Motor neuron (in vitro differentiated cells): ENCODE results near the gene BSPH1. TPM values are rescaled to one million over a fixed set of nuclear protein-coding genes. Genes with fewer than 3 reads are reported as not detected.
A peak's percentile ranks its signal among the peaks of the same experiment; 100 is the strongest.
"Not testable (repeated sequence)": the region's sequence is repeated elsewhere in the genome, so short reads cannot be mapped to it uniquely, and the experiment has no call there.

ENCODE experiments used
- ATAC-seq, 8 experiments: fragments of 200-7000 bp; cut with Tn5 transposase; replicated peaks in 6 of 8; 2 replicates each; pipeline ENCODE4 v1.8.0; 2021; ENCODE audit warnings: mild to moderate bottlenecking in 8 of 8, moderate library complexity in 8 of 8
- H3K27ac ChIP-seq, 2 donors: fragments of 250-450 bp; sonication (Bioruptor Pico); 2 replicates each; pipeline ENCODE4 v1.9.0; 2021; ENCODE audit warnings: antibody characterized with exemption in 2 of 2, mild to moderate bottlenecking in 2 of 2, moderate library complexity in 1 of 2
- H3K4me1 ChIP-seq, 2 donors: fragments of 250-450 bp; sonication (Bioruptor Pico); replicated peaks in 1 of 2; 2 replicates each; pipeline ENCODE4 v1.6.1; 2021; ENCODE audit warnings: antibody characterized with exemption in 2 of 2, mild to moderate bottlenecking in 2 of 2, moderate library complexity in 1 of 2
- H3K4me3 ChIP-seq, 5 donors: fragments of 250-450 bp; sonication (Bioruptor Pico); 2 replicates each; pipeline ENCODE4 v1.9.0; 2021; ENCODE audit warnings: antibody characterized with exemption in 5 of 5, mild to moderate bottlenecking in 5 of 5, moderate library complexity in 4 of 5
- WGBS, 10 experiments: fragments of 450-650 bp; shearing (Covaris generic); methylation state at CpG; one replicate each; pipeline ENCODE4 v1.0.0; 2022; 5-methylcytosine and 5-hydroxymethylcytosine counted together
- in situ Hi-C, 9 experiments: fragments of 400-800 bp; cut with MboI; loops; one replicate each; pipeline ENCODE4 v1.15.0; 2021; ENCODE audit warnings: low sequenced_read_pairs in 9 of 9, low pct_unique_long_range_greater_than_20kb in 2 of 9; ENCODE audit not compliant: unreplicated experiment in 9 of 9
- total RNA-seq, 8 experiments: library from RNA; unstranded; fragments of 300-600 nt; gene quantifications; 2 replicates each; pipeline versions ENCODE4 v1.2.3 to v1.2.4, GENCODE V29; 2022

BSPH1 gene
- total RNA-seq, 8 experiments from 2014 or later: not detected

- no peak overlapping the region for H3K4me3 ChIP-seq
- H3K27ac ChIP-seq: no peak overlapping the region
- in situ Hi-C loops: no loop called here
- WGBS, 10 experiments: 59 to 96% (median 92%) methylated on average over 1 to 6 of the region's 6 CpGs; no CpG with 5 or more reads in 4 of the 10 experiments
- ATAC-seq: no peak
- peaks cover 0 to 10% of the 10 kb centered on the region in 2 donors for H3K4me1 ChIP-seq
Measured at GRCh38 chr19:47998800-47999199, 6.8 kb upstream of the BSPH1 start.

GRCh38 chr19:47996230-47996727 is 4.3 kb upstream of the BSPH1 start:
- in situ Hi-C loops: no loop called here
- WGBS, 10 experiments: 0 to 100% (median 26%) methylated on average over 1 of the region's 1 CpG; no CpG with 5 or more reads in 2 of the 10 experiments
- no peak overlapping the region for H3K4me3 ChIP-seq
- no peak overlapping the region for H3K27ac ChIP-seq
- no peak for ATAC-seq
- H3K4me1 ChIP-seq: peaks cover 0 to 10% of the 10 kb centered on the region in 2 donors

GRCh38 chr19:47994209-47994802 is 2.3 kb upstream of the BSPH1 start, which contains the start of gene ELSPBP1:
Gene ELSPBP1, plus strand, starts transcription at chr19:47994632. Its CDS starts 14,036 bp downstream, at chr19:48008668.
- 5 to 100% (median 26%) methylated on average over 1 to 4 of the region's 5 CpGs; no CpG with 5 or more reads in 2 of the 10 experiments for WGBS, 10 experiments
- Histone ChIP-seq H3K4me1 (peaks cover 0 to 10% of the 10 kb centered on the region in 2 donors), H3K4me3 (no peak within 1 kb of the TSS), H3K27ac (peak within 1 kb of the TSS in 1 of 2 donors; percentile 42)
- ATAC-seq: peak in 7 of 8 experiments; percentile 23 to 100 (median 90)
- in situ Hi-C loops: no loop called here

GRCh38 chr19:47991191-47991808 is 670 bp downstream of the BSPH1 start:
- Histone ChIP-seq H3K27ac (no peak overlapping the region), H3K4me3 (no peak overlapping the region), H3K4me1 (peaks cover 0 to 10% of the 10 kb centered on the region in 2 donors)
- in situ Hi-C loops: no loop called here
- no peak for ATAC-seq
- 0 to 100% (median 56%) methylated on average over 2 to 8 of the region's 10 CpGs; no CpG with 5 or more reads in 4 of the 10 experiments for WGBS, 10 experiments

GRCh38 chr19:47973529-47973928 is 18.4 kb downstream of the BSPH1 start:
- ATAC-seq: no peak
- Histone ChIP-seq H3K4me1 (no peaks in the 10 kb centered on the region), H3K27ac (no peak overlapping the region), H3K4me3 (no peak overlapping the region)
- WGBS, 10 experiments: 0 to 93% (median 88%) methylated on average over 1 to 6 of the region's 6 CpGs
- in situ Hi-C loops: loop anchor here in 5 of 9 experiments (25.0 kb wide), 3 partner anchors 114 to 289 kb away; partner anchors contain the start of genes CARD8 (in 4 of the 5), ZNF114 (in 4 of the 5), LIG1 (in 3 of the 5) and ZSWIM9 (in 3 of the 5)

GRCh38 chr19:47955936-47956335 is 36.0 kb downstream of the BSPH1 start:
- no CpG with 5 or more reads among the region's 11 CpGs for WGBS, 10 experiments
- ATAC-seq, H3K4me1 ChIP-seq, H3K27ac ChIP-seq, H3K4me3 ChIP-seq: not testable (repeated sequence)
- in situ Hi-C loops: loop anchor here in 5 of 9 experiments (25.0 kb wide), 3 partner anchors 131 to 306 kb away; partner anchors contain the start of genes CARD8 (in 4 of the 5), ZNF114 (in 4 of the 5), LIG1 (in 3 of the 5) and ZSWIM9 (in 3 of the 5)

GRCh38 chr19:47952132-47952531 is 39.8 kb downstream of the BSPH1 start:
- in situ Hi-C loops: loop anchor here in 5 of 9 experiments (25.0 kb wide), 3 partner anchors 135 to 310 kb away; partner anchors contain the start of genes CARD8 (in 4 of the 5), ZNF114 (in 4 of the 5), LIG1 (in 3 of the 5) and ZSWIM9 (in 3 of the 5)
- WGBS, 10 experiments: no CpG with 5 or more reads among the region's 21 CpGs
- H3K4me1 ChIP-seq, H3K4me3 ChIP-seq, ATAC-seq, H3K27ac ChIP-seq: not testable (repeated sequence)

GRCh38 chr19:47949852-47950521 is 42.0 kb downstream of the BSPH1 start:
- H3K4me1 ChIP-seq, ATAC-seq, H3K4me3 ChIP-seq, H3K27ac ChIP-seq: not testable (repeated sequence)
- 90% methylated on average over 14 of the region's 24 CpGs; no CpG with 5 or more reads in 9 of the 10 experiments for WGBS, 10 experiments
- in situ Hi-C loops: loop anchor here in 5 of 9 experiments (25.0 kb wide), 3 partner anchors 137 to 312 kb away; partner anchors contain the start of genes CARD8 (in 4 of the 5), ZNF114 (in 4 of the 5), LIG1 (in 3 of the 5) and ZSWIM9 (in 3 of the 5)

GRCh38 chr19:47928581-47928980 is 63.4 kb downstream of the BSPH1 start:
- no CpG with 5 or more reads among the region's 20 CpGs for WGBS, 10 experiments
- in situ Hi-C loops, H3K4me1 ChIP-seq, H3K4me3 ChIP-seq, ATAC-seq, H3K27ac ChIP-seq: not testable (repeated sequence)

GRCh38 chr19:47920107-47920506 is 71.9 kb downstream of the BSPH1 start:
- in situ Hi-C loops, H3K4me3 ChIP-seq, ATAC-seq, H3K27ac ChIP-seq, H3K4me1 ChIP-seq: not testable (repeated sequence)
- no CpG with 5 or more reads among the region's 15 CpGs for WGBS, 10 experiments
